SK-N-MC (cell line): ENCODE results near the gene TMEM87B.
"Not testable (repeated sequence)": the region's sequence is repeated elsewhere in the genome, so short reads cannot be mapped to it uniquely, and the experiment has no call there.

ENCODE experiments used
- DNase-seq: peaks from one replicate; pipeline ENCODE4 v3.0.0-alpha.2; 2011; ENCODE audit warnings: low read depth, low spot score
- H3K27ac ChIP-seq: fragments of 200-600 bp; sonication (generic); 2 replicates; pipeline ENCODE4 v1.5.1; 2016; ENCODE audit warnings: mixed run types
- H3K36me3 ChIP-seq: fragments of 200-600 bp; sonication (generic); 2 replicates; pipeline ENCODE4 v1.6.1; 2017; ENCODE audit warnings: antibody characterized with exemption, low read length, mixed read lengths; ENCODE audit not compliant: insufficient read depth
- H3K4me3 ChIP-seq: fragments of 200-600 bp; sonication (generic); 2 replicates; pipeline ENCODE4 v1.5.1; 2016
- H3K9ac ChIP-seq: fragments of 200-600 bp; sonication (generic); 2 replicates; pipeline ENCODE4 v1.8.0; 2017; ENCODE audit warnings: mixed run types, mixed read lengths; ENCODE audit not compliant: insufficient read length
- H3K9me3 ChIP-seq: fragments of 200-600 bp; sonication (generic); 2 replicates; pipeline ENCODE4 v1.6.1; 2017; ENCODE audit warnings: low read depth, mild to moderate bottlenecking, antibody characterized with exemption, low read length, moderate library complexity, mixed read lengths
- EZH2 ChIP-seq: fragments of 200-600 bp; sonication (generic); IDR thresholded peaks from one replicate; pipeline ENCODE4 v1.6.1; 2017; ENCODE audit warnings: antibody characterized with exemption
- FOXP2 ChIP-seq: optimal IDR thresholded peaks from 2 replicates; pipeline ENCODE3; 2011; ENCODE audit warnings: mild to moderate bottlenecking, moderate library complexity; ENCODE audit not compliant: insufficient read depth; ENCODE audit errors: extremely low read length, control extremely low read depth
- POLR2AphosphoS5 ChIP-seq: IDR thresholded peaks from 2 replicates; pipeline ENCODE4 v1.6.1; 2012; ENCODE audit warnings: mild to moderate bottlenecking, low read depth, low read length, borderline replicate concordance

TMEM87B gene

GRCh38 chr2:112031473-112032223, 23.4 kb upstream of the TMEM87B start:
- no peak overlapping the region for H3K27ac ChIP-seq
- H3K9me3 ChIP-seq = no peaks in the 10 kb centered on the region
- TF ChIP-seq EZH2 (no peak), FOXP2 (no peak), POLR2AphosphoS5 (no peak)
- H3K9ac ChIP-seq = no peak overlapping the region
- H3K36me3 ChIP-seq = no peaks in the 10 kb centered on the region
- no peak overlapping the region for H3K4me3 ChIP-seq
- DNase-seq = no peak

GRCh38 chr2:112032224-112032586, 22.9 kb upstream of the TMEM87B start:
- no peak overlapping the region for H3K27ac ChIP-seq
- no peaks in the 10 kb centered on the region for H3K9me3 ChIP-seq
- H3K36me3 ChIP-seq = no peaks in the 10 kb centered on the region
- no peak overlapping the region for H3K9ac ChIP-seq
- no peak for DNase-seq
- H3K4me3 ChIP-seq = no peak overlapping the region
- TF ChIP-seq EZH2 (no peak), POLR2AphosphoS5 (no peak), FOXP2 (no peak)

DNA sequence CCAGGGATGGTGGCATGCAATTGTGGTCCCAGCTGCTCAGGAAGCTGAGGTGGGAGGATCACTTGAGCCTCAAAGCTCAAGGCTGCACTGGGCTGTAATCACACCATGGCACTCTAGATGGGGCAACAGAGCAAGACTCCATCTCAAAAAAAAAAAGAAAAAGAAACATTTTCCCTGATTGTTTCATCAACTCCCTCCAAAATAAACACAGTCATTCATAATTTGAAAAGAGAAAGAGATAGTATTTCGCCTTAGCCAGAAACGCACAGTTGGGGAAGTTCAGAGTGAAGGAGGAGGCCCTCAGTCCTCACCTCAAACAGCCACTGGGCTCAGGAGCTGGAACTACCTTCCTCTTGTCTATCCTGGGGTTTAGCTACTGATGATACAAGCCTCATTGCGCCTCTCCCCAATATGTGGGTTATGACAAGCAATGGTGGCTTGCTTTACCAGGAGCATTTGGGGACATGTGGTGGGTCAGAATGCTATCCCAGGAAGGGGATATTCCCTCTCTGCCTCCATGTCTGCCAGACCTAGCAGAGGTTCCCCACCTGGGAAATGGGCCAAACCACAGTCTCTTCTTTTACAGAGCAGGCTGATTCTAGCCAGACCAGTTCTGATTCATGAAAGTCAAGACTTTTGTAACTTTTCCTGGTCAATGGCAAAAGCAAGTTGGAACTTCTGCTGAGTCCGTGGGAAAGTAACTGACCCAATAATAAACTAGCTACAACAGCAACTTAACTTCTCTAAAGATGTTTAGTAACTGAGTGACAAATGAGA, 22.2 kb upstream of the TMEM87B start:
- Histone ChIP-seq H3K9me3 (no peaks in the 10 kb centered on the region), H3K27ac (no peak overlapping the region), H3K4me3 (no peak overlapping the region), H3K9ac (no peak overlapping the region), H3K36me3 (no peaks in the 10 kb centered on the region)
- no peak for TF ChIP-seq FOXP2
- TF ChIP-seq EZH2 = no peak
- no peak for TF ChIP-seq POLR2AphosphoS5
- DNase-seq = no peak

- TF ChIP-seq FOXP2 (no peak), POLR2AphosphoS5 (no peak), EZH2 (no peak)
- H3K9me3 ChIP-seq = no peaks in the 10 kb centered on the region
- H3K4me3 ChIP-seq = no peak overlapping the region
- no peaks in the 10 kb centered on the region for H3K36me3 ChIP-seq
- H3K27ac ChIP-seq = no peak overlapping the region
- no peak for DNase-seq
- H3K9ac ChIP-seq = no peak overlapping the region
Observed at GRCh38 chr2:112033600-112033999, 21.5 kb upstream of the TMEM87B start.

GRCh38 chr2:112034924-112035323, 20.1 kb upstream of the TMEM87B start:
- no peaks in the 10 kb centered on the region for H3K9me3 ChIP-seq
- TF ChIP-seq FOXP2 (no peak), POLR2AphosphoS5 (no peak), EZH2 (no peak)
- H3K9ac ChIP-seq = no peak overlapping the region

DNA sequence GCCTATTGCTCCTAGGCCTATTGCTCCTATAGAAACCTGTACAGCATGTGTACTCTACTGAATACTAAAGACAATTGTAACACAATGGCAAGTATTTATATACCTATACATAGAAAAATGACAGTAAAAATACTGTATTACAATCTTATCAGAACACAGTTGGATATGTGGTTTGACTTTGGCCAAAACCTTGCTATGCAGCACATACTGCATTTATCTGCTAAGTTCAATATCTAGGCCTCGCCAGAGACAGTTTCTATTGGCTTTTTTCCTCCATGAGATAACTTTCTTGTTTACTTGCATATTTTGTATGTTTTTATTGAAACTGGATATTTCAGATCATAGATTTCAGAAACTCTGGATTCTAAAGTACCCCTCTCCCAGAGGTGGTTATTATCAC, 19.3 kb upstream of the TMEM87B start:
- H3K4me3 ChIP-seq = no peak overlapping the region
- no peak overlapping the region for H3K27ac ChIP-seq
- no peak for DNase-seq
- no peaks in the 10 kb centered on the region for H3K36me3 ChIP-seq
- no peaks in the 10 kb centered on the region for H3K9me3 ChIP-seq
- no peak for TF ChIP-seq FOXP2
- no peak for TF ChIP-seq EZH2
- no peak for TF ChIP-seq POLR2AphosphoS5
- H3K9ac ChIP-seq = no peak overlapping the region

More at GRCh38 chr2:112034924-112035323, 20.1 kb upstream of the TMEM87B start:
- H3K4me3 ChIP-seq = no peak overlapping the region
- H3K27ac ChIP-seq = no peak overlapping the region
- DNase-seq = no peak
- no peaks in the 10 kb centered on the region for H3K36me3 ChIP-seq

- not testable (repeated sequence) for H3K4me3 ChIP-seq, H3K27ac ChIP-seq, H3K9ac ChIP-seq, H3K9me3 ChIP-seq, H3K36me3 ChIP-seq, DNase-seq
Observed at GRCh38 chr2:112039556-112039955, 15.5 kb upstream of the TMEM87B start.

- H3K9ac ChIP-seq, H3K27ac ChIP-seq, H3K9me3 ChIP-seq, H3K36me3 ChIP-seq, DNase-seq, H3K4me3 ChIP-seq: not testable (repeated sequence)
Observed at GRCh38 chr2:112040066-112040465, 15.0 kb upstream of the TMEM87B start.

DNA sequence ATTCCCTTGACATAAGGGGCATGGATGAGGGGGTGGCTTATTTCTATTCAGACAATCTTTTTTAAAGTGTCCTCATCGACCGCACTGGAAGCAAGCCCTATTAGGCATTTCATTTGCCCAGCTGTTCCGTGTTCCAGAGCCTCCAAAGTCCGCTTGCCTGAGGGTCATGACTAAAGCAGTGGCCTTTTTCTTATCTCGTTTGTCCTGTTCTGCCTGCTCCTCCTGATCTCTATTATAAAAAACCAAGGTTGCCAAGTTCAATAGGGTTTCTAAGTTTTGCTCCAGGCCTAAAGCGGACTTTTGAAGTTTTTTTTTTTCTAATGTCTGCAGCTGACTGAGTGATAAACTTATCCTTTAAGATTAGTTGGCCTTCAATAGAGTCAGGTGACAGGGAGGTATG, 13.6 kb upstream of the TMEM87B start:
- H3K36me3 ChIP-seq, DNase-seq, H3K27ac ChIP-seq, H3K9ac ChIP-seq, H3K4me3 ChIP-seq, H3K9me3 ChIP-seq: not testable (repeated sequence)
